Nasal cavity respiratory epithelium epithelial cell of viscerocranial mucosa (primary cell): ENCODE data around the gene ALOX5AP. TPM values are rescaled to one million over a fixed set of nuclear protein-coding genes. Genes with fewer than 3 reads are reported as not detected.

Source experiments
- total RNA-seq: library from RNA; depleted of rRNA; stranded (reverse); fragments of >200 nt; gene quantifications from 2 replicates; pipeline ENCODE4 v1.2.3, GENCODE V29; 2014

Gene ALOX5AP
- total RNA-seq = 0.34 and 0.85 TPM in 2 replicates

DNA sequence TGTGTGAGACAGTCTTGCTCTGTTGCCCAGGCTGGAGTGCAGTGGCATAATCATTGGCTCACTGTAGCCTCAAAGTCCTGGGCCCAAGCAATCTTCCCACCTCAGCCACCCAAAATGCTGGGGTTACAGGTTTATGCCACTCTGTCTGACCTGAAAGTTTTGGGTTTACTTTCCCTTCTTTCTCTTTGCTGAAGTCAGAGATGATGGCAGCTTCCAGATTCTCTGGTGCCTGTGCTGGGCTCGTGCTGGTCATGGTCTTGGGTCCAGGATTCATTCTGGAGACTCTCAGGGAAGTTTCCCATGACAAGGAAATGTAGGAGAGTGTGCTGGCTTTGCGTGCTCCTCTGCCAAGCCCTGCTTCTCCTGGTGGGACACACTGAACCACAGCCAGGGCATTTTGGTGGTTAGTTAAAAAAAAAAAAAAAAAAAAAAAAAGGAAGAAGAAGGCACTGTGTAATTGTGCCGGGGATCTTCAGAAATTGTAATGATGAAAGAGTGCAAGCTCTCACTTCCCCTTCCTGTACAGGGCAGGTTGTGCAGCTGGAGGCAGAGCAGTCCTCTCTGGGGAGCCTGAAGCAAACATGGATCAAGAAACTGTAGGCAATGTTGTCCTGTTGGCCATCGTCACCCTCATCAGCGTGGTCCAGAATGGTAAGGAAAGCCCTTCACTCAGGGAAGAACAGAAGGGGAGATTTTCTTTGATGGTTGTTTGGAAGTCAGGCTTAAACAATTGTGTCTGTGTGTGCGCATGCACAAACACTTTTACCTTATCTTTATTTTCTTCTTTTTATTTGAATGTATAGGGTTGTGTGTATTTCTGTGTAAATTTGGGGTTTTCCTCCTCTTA, at the start of gene ALOX5AP:
Gene ALOX5AP (plus strand): TSS at position 519 of the 847 bp plus-strand sequence. CDS start 63 bp downstream, at position 582.

Other genes starting within 250 kb of the ALOX5AP start
- gene USPL1, start 117.6 kb upstream of the ALOX5AP start, total RNA-seq = 14.0 and 18.7 TPM in 2 replicates
- gene MEDAG, start 170.7 kb downstream of the ALOX5AP start, total RNA-seq = not detected in 2 replicates
- not detected in 2 replicates for gene TEX26, start 197.1 kb downstream of the ALOX5AP start, total RNA-seq